GM19452 (cell line): ENCODE measurements around the gene ANKRD29.
"Not testable (repeated sequence)": the region's sequence is repeated elsewhere in the genome, so short reads cannot be mapped to it uniquely, and the experiment has no call there.

Source experiments
- ATAC-seq: cut with Tn5 transposase; IDR thresholded peaks from one replicate; pipeline ENCODE4 v1.9.1; 2021; ENCODE audit not compliant: unreplicated experiment

The ANKRD29 gene

DNA sequence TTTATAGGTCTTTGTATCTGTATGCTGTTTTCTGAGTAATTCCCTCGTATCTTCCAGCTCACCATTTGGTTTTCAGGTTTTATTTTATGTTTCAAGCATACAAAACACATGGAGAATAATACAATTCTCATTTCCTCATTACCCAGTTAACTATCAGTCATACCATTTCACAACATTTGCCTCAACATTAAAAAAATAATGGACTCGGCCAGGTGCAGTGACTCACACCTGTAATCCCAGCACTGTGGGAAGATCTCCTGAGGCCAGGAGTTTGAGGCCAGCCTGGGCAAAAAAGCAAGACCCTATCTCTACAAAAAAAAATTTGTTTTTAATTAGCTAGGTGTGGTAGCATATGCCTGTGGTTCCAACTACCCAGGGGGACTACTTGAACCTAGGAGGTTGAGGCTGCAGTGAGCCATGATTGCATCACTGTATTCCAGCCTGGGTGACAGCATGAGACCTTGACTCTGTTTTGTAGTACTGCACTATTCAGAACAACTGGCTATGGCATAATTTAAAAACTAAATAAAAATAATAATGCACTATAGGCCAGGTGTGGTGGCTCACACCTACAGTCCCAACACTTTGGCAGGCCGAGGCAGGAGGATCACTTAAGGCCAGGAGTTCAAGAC is 96.7 kb downstream of the ANKRD29 start:
- ATAC-seq, result no peak

DNA sequence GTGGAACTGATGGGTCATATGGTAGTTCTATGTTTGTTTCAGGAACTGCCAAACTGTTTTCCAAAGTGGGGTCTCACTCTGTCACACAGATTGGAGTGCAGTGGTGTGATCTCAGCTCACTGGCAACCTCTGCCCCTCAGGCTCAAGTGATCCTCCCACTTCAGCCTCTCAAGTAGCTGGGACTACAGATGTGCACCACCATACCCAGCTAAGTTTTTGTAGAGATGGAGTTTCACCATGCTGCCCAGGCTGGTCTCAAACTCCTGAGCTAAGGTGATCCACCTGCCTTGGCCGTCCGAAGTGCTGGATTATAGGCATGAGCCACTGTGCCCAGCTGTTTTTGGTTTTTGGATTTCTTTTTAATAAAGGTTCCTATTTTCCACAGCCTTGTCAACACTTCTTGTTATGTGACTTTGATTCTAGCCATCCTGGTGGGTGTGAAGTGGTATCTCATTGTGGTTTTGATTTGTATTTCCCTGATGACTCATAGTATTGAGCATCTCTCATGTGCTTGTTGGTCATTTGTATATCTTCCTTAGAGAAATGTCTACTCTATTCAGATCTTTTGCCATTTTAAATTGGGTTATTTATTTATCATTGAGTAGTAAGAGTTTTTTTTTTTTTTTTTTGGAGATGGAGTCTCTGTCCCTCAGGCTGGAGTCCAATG is 99.2 kb downstream of the ANKRD29 start:
- no peak for ATAC-seq

DNA sequence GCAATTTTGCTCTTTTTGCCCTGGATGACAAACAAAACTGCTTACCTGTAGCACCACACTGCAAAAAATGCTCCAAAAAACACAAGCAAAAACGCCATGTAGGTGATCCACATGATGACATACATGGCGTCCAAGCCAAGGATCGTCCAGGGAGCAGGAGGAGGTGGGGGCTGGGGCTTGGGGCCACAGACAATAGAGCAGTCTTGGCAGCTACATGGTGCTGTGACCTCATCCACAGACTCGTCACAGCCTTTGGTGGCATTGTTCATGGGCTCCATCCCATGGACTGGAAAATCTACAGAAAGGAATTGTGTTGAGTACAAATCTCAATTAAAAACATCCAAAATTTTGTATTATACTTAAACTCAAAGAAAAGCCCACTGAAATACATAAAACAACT is 102.5 kb downstream of the ANKRD29 start:
- no peak for ATAC-seq

DNA sequence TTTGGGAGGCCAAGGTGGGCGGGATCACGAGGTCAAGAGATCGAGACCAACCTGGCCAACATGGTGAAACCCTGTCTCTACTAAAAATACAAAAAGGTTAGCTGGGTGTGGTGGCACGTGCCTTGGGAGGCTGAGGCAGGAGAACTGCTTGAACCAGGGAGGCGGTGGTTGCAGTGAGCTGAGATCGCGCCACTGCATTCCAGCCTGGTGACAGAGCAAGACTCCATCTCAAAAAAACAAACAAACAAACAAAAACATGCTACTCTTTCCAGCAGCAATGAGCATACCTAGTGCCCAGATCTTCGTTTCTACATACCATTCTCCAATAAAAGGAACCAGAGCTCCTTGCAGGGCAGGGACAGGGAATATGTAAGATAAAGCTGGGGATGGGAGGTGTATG is 105.2 kb downstream of the ANKRD29 start:
- ATAC-seq, result not testable (repeated sequence)

DNA sequence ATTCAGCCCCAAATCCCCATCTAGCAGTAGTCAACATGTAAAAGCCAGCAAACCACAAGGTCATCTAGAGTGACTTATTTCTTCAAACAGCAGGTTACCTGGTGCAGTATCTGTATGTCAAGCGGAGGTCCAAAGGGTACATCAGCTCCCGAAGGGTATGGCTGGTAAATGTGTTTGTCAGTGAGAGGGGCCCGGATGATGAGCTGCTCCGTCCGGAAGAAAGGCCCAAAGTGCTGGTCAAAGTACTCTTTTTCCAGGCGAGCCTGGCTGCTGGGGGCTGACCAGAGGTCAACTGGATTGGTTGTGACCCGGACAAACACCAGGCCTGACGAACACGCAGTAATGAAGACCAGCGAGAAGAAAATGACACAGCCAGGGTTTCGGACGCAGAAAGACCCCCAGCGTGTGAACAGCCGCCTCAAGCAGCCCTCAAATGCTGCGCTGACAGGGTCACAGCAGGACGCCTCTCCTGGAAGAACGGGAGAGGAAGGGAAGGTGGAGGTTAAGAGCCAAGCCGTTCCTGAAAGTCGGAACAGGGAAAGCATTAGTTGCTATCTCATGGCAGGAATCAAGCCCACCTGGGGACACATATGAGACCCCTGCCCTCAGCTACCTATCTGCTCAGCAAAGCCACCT is 106.4 kb downstream of the ANKRD29 start:
- no peak for ATAC-seq

DNA sequence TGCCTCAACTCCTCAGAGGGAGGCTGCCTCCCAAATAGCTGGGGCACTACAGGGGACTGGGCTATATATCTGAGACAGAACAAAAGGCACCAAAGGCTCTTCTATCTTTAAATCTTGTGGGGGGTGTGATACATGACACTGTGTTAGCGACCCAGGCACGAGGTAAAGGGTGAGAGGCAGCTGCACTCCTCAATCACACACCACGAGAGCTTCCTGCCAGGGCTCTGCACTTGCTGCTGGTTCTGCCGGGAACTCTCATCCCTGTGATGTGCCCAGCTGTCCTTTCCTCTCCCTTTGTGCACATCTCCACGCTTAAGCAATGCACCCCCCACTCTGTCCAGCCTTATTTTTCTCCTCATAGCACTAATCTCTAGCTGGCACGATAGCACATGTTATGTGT is 108.8 kb downstream of the ANKRD29 start:
- no peak for ATAC-seq

DNA sequence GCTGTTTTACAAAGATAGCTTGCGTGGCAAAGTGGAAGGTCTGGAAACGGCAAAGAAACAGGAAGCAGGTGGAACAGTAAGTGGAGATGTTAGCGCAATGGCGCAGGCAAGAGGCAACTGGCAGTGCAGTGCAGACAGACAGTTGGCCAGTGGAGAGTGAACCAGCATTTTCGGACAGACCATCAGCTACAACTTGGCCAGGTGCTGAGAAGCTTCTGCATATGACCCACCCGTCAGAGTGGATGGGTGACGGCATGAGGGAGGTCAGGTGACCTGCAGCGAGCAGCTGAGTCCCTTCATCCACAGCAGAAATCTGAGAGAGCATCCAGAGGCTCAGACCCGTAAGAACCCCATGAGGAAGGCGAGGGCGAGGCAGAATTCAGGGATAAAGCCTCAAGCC is 110.2 kb downstream of the ANKRD29 start:
- ATAC-seq, result no peak

DNA sequence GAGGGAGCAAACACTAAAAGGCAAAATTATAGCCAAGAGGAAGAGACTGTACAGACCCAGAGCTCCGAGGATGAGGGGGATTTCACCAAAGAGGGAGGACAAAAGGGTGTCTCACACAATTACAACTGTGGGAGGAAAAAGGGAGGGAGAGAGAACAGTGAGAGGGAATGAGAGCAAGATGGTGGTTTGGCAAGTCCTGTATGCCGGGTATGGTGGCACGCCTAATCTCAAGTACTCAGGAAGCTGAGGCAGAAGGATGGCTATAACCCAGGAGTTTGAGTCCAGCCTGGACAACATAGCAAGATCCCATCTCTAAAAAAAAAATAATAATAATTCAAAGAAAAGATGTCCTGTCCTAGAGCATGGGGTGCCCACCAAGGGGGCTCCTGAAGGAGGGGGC is 110.7 kb downstream of the ANKRD29 start:
- ATAC-seq, result no peak

DNA sequence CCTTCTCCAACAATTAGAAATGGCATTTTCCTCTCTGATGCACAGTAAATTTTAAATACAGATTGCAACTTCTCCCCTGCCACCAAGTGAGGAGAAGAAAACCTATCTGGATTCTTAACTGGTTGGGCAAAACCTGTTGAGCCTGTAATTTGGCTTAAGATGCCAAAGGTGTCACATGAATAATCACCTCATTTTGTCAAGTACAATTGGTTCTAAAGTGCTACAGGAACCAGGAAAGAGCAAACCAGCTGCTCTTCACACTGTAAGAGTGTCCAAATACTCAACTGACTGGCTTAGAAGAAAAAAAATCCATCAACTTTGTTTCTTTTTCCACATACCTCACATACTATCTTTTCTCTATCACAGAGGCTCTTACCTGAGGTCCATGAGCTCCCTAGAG is 111.8 kb downstream of the ANKRD29 start:
- ATAC-seq, result no peak
